ENCODE results near the gene CENPT.
A peak's percentile ranks its signal among the peaks of the same experiment; 100 is the strongest.

The CENPT gene

DNA sequence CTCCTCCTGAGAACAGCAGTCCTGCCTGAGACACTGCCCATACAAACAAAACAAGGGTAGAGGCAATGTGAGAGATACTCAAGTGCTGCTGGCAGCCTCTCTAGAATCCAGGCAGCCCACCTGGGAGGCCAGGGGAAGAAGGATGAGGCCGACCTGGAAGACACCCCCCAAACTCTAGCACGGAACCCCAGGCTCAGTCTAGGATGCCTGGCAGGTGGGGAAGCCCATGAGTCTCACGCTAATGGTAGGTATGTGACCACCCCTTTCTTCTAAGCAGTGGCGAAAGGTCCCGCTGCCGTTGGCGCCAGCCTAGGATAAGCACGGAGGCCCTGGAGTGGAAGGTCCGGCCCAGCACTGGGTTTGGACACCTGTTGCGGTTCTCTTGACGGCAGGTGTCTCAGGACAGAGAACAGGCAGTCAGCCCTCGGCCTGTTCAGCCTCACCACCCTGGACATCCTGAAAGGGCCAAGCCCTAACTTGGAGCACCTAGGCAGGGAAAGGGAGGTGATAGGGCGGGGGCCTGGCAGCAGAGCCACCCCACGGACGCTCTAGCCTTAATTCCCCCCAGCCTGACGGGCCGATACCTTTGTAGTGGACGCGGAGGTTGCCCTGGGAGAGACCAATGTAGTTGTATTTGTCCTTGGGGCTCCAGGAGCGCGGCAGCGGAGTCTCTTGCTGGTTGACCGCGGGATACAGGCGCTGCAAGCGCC lies 41.6 kb downstream of the CENPT start:
- no peak for DNase-seq

DNA sequence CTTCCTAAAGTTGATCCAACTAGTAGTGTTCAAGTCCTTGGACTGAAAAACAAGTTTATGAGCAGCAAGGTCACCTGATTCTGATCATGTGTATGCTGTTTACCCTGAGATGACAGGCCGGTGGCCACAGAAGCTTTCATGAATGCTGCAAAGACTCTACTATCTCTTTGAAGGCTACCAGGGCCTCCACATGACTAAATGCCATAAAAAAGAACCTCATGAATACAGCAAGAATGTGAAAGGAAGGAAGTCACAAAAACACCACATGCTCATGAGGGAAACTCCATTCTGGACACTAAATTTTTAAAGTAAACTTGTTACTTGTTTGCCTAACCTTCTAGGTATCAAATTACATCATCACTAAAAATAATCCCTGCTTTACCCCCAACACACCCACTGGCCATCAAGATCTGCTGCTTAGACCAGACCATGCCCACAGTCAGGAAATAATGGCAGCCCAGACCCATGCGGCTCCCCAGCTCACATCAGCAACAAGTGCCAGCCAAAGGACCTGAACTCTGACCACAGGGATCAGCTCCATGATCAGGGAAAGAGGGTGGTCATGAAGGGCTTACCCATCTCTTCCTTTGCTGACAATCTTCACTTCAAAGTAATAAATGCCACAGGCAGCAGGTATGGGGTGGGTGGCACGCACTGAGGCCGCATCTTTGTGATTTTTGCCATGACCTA lies 42.5 kb downstream of the CENPT start:
- DNase-seq, result peak; percentile 16

DNA sequence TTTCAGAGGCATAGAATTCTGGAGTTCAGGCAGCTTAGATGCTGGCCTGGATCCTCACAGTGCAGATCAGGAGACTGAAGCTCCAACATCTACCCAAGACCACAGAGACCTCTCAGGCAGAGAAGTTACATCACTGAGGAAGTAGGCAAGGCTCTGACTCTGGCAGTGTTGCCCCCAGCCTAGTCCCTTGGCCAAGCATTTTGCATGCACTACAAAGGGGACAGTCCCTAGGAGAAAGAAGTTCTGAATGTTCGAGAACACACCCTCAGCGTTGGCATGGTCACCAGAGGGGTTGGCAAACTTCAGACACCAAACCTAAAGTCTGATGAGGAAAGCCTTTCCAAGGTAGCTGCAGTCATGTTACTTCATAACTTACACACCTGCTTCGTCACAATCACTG lies 43.6 kb downstream of the CENPT start:
- peak; percentile 18 for DNase-seq

DNA sequence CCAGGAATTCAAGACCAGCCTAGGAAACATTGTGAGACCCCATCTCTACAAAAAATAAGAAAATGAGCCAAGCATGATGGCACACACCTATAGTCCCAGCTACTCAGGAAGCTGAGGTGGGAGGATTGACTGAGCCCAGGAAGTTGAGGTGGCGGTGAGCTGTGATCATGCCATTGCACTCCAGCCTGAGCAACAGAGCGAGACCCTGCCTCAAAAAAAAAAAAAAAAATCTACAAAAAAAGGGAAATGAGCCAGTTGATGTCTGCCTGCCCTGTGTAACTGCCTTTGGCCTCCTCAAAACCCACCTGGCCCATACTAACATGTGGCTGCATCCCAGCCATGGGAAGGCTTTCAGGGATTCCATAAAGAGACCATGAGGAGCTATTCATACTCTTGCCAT lies 45.6 kb downstream of the CENPT start:
- DNase-seq, result peak; percentile 69

DNA sequence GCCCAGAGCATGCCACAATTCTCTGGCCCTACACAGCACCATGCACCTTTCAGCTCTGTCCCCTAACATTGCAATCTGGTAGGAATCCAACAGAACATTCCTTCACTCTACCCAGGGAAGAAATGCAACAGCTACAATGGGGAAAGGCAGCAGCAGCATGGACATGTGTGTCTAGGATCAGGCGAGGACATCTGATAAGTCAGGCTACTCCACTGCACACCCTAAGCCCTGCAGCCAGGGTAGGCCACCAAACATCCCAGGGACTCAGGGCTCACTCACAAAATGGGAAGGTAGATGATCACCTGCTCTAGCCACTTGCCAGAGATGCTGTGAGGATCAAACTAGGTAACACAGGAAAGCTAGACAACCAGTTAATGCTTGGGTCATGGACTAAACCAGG lies 46.3 kb downstream of the CENPT start:
- no peak for DNase-seq

DNA sequence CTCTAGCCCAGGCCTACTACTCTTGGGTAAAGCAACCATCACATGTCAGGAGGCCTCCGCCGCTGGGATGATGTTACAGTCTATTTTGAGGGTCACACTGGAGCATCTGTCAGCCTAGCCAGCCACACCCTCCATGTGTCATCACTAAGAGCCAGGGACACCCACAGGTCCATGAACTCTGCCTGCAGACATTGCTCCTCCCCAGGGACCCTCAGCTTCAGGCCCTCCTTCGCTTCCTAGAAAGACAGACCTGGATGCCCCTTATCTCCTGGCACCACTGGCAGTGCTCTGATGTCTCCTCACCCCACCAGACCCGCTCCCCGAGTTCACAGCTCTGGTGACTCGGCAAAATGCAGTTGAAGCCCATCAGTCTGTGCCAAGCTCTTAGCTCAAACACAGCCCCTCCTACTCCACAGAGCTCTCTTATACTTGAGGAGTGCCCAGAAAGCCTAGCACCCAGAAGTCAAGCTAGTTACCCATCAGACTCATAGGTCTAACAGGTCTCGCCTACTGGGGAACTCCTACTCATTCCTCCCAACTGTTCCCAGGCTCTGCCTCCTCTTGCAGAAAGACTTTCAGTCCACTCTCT lies 47.1 kb downstream of the CENPT start:
- no peak for DNase-seq

DNA sequence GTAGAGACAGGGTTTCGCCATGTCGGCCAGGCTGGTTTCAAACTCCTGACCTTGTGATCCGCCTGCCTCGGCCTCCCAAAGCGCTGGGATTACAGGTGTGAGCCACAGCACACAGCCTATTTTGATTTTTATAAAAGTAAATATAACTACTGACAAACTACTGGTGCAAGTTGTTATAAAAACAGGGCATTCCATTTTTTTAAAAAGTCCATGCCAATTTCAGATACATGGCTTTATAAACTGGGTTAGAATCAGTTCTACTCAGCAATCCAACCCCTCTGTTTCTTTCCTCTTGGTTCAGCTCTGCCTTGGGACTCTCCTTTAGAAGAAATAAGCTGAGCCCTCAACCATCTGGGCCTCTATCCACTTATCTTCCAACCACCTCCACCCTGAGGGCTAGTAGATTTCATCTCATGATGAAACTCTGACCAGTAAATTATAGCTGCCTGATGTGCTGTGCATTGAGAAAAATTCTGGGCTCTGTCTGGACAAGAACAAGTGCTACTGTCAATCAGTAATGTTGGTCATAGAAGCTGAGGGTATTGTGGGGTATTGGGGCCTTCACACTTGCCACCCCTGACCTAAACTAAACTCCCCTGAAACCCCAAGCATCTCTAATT lies 51.3 kb downstream of the CENPT start:
- DNase-seq, result no peak

DNA sequence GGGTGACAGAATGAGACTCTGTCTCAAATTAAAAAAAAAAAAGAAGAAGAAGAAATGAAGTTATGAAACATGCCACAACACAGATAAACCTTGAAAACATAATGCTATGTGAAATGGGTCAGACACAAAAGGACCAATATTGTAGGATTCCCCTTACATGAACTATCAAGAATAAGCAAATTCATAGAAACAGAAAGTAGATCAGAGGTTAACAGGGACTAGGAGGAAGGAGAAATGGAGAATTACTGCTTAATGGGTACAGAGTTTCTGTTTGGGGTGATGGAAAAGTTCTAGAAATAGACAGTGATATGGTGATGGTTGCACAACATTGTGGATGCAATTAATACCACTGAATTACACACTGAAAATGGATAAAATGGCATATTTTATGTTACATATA lies 57.4 kb downstream of the CENPT start:
- DNase-seq, result no peak

DNA sequence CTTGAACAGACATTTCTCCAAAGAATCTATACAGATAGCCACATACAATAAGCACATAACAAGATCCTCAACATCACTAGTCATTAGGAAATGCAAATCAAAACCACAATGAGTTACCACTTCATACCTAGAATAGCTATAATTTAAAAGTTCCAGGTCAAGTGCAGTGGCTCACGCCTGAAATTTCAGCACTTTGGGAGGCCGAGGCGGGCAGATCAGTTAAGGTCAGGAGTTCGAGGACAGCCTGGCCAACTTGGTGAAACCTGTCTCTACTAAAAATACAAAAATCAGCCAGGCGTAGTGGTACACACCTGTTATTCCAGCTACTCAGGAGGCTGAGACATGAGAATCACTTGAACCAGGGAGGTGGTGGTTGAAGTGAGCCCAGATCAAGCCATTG lies 61.0 kb downstream of the CENPT start:
- no peak for DNase-seq

DNA sequence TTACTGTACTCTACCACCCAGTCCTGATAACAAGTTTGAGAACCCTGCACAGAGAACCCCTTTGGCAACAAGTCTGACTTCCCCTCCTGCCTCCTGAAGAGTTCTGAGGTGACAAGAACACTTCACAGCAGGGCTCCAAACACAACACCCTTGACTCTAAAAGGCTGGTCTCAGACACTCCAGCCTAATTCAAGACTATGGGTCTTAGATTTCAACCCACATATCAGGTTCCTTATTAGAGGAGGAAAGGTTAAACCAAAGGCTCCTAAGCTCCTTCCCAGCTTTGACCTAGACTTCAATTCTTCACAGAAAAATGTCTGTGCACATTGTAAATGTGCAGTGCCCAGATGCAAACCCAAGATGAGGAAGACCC lies 64.2 kb downstream of the CENPT start:
- no peak for DNase-seq

DNA sequence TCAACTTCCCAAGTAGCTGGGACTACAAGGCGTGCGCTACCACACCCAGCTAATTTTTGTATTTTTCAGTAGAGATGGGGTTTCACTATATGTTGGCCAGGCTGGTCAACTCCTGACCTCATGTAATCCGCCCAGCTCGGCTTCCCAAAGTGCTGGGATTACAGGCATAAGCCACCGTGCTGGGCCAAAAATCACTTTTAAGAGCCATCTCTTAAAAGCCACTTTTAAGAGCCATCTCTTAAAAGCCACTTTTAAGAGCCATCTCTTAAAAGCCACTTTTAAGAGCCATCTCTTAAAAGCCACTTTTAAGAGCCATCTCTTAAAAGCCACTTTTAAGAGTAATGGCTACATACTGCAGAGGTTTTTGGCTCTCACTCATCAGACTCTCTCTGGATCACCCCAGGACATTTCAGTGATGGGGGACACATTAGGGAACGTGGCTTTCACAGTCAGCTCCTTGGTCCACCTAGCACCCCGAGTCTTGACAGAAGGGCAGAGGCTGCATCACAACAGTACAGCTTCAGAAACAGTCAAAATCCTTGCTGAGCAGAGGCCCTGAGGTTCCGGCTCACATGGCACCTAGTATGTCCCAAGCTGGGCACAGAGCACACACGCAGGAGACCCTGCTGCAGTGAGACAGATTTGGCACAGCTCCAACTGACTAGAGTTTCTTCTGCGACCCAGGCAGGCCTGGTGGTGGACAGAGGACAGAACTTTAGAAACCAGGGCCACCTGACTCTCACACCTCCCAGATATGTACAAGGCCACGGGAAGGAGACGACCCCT lies 64.7 kb downstream of the CENPT start:
- DNase-seq, result no peak

DNA sequence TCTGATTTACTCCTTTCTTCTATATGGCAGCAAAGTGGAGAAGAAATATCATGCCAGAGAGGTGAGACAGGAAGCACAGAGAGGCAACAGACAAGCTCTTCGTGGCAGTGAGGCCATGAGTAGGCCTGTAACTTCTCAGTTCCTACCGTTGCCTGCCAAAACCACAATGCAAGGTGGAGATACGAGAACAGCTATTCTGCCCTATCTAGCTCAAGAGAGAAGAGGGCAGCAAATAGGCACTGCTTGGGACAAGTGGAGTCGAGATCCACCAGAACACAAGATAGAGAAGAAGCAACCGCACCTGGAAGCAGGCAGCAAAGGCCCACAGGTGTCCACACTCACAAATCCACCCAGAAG lies 66.0 kb downstream of the CENPT start:
- peak; percentile 33 for DNase-seq

DNA sequence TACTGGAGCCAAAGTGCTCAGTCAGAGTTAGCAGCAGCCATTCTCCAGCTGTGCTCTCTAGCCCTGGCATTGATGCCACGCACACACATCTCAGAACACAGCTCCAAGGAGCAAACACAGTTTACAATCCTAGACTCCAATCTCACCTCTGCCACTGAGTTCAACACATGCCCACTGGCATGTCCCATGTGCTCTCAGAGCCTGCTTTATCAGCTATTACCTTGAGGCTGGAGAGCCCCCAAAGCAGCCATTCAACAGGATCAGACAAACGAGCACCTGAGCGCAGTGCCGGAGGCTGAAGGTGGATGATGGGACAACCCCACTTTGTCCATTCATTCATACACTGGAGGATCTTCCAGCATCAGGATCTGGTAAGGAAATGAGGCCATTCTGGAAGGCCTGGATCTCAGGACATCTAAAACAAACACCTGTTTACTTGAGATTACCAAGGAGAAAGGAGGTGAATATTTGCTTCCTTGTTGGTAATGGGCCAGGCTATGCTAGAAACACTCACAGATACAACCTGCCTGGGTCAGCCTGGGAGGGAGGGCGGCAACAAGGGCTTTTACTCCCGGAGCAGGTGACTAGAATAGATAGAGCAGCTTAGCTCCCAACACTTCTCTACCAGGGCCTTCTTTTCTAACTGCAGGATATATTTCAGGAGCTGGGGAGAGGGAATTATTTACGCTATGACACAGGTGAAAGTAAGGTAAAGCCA lies 66.5 kb downstream of the CENPT start:
- DNase-seq, result no peak

DNA sequence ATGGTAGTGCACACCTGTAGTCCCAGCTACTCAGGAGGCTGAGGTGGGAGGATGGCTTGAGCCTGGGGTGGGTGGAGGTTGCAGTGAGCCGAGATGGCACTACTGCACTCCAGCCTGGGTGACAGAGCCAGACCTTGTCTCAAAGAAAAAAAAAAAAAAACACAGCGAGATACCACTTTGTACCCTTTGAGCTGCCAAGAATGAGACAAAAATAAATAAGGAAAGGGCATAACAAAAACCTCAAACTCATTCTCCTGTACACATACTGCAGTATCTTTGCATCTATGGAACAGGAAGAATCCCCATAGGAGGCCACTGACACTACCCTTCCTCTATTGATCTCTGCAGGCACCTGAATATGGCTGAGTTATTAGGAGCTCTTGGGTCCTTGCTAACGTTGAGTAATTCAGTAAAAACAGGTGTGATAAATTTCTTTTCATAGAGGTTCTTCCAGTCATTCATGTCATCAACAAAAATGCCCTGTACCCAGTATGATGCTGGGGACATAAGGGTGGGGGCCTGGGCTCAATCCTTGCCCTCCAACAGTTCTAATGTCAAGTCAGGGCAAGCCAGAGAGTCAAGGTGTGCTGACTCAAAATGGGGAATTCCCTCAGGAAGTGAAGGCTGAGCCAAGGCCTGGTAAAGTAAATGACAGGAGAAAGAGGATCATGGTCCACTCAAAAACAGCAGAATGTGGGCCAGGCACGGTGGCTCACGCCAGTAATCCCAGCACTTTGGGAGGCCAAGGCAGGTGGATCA lies 68.1 kb downstream of the CENPT start:
- no peak for DNase-seq
